Heart left ventricle (tissue), 16 donors: ENCODE data around the gene SUPT6H. TPM values are rescaled to one million over a fixed set of nuclear protein-coding genes. Genes with fewer than 3 reads are reported as not detected.

Experiments used
- ATAC-seq, 4 donors: fragments of 200-7000 bp; cut with Tn5 transposase; one replicate each; pipeline ENCODE4 v1.9.1; 2020 to 2022; ENCODE audit warnings: moderate library complexity in 4 of 4, mild to moderate bottlenecking in 3 of 4, moderate number of reproducible peaks in 1 of 4
- DNase-seq, 5 donors: peaks; one replicate each; pipeline ENCODE4 v3.0.0-alpha.2; 2020
- H3K27ac ChIP-seq, 12 donors: fragments of 200-600 bp; sonication (generic) in 4 of 12; one replicate each; pipeline versions ENCODE4 v1.5.0 to v1.8.0; 2016 to 2022; ENCODE audit warnings: mild to moderate bottlenecking in 2 of 12
- H3K27me3 ChIP-seq, 9 donors: fragments of 200-600 bp; sonication (generic) in 2 of 9; one replicate each; pipeline versions ENCODE4 v1.5.1 to v1.8.0; 2016 to 2022; ENCODE audit warnings: mild to moderate bottlenecking in 3 of 9
- H3K36me3 ChIP-seq, 9 donors: fragments of 200-600 bp; sonication (generic) in 2 of 9; one replicate each; pipeline versions ENCODE4 v1.5.0 to v1.8.0; 2018 to 2022; ENCODE audit warnings: mild to moderate bottlenecking in 2 of 9
- H3K4me1 ChIP-seq, 12 donors: fragments of 200-600 bp; sonication (generic) in 4 of 12; one replicate each; pipeline versions ENCODE4 v1.5.0 to v1.8.0; 2016 to 2022; ENCODE audit warnings: mild to moderate bottlenecking in 3 of 12
- H3K4me3 ChIP-seq, 12 donors: fragments of 200-600 bp; sonication (generic) in 4 of 12; one replicate each; pipeline versions ENCODE4 v1.5.0 to v1.8.0; 2017 to 2022; ENCODE audit warnings: mild to moderate bottlenecking in 9 of 12, moderate library complexity in 4 of 12
- H3K9me3 ChIP-seq, 12 donors: fragments of 200-600 bp; sonication (generic) in 4 of 12; one replicate each; pipeline versions ENCODE4 v1.5.0 to v1.8.0; 2016 to 2022; ENCODE audit warnings: mild to moderate bottlenecking in 1 of 12
- POLR2A ChIP-seq, 2 donors: fragments of 450-650 bp; IDR thresholded peaks; one replicate each; pipeline ENCODE4 v1.6.1; 2017; ENCODE audit warnings: antibody characterized with exemption in 2 of 2, mild to moderate bottlenecking in 2 of 2, moderate library complexity in 2 of 2
- WGBS, 4 donors: extraction: QIAGEN DNeasy Blood & Tissue Kit in 2 of 4; methylation state at CpG; one replicate each; pipeline versions ENCODE4 v1.1.5 to v1.1.7; 2013 to 2018; 5-methylcytosine and 5-hydroxymethylcytosine counted together
- intact Hi-C, 10 donors: fragments of 100-400 bp; cut with DNase I; formaldehyde crosslinking; loops; one replicate each; pipeline versions ENCODE4 v1.11.1 to v1.14.2; 2022
- polyA plus RNA-seq, 2 donors: library from polyadenylated mRNA; stranded (reverse); fragments of 200-250 nt; gene quantifications; one replicate each; pipeline ENCODE4 v1.2.3, GENCODE V29; 2013
- total RNA-seq, 9 donors: library from RNA; depleted of rRNA in 2 of 9; stranded (reverse); fragments of >200 nt in 2 of 9; fragmentation: NEBNext Ultra II Directional in 3 of 9; extraction: Animal tissue kit (Norgen Biotek cat#: 25700) in 3 of 9; gene quantifications; one replicate each; pipeline versions ENCODE4 v1.1.0 to v1.2.4, GENCODE V29; 2016 to 2023
- TF ChIP-seq, protein P1 (sequence below), 12 donors: fragments of 200-600 bp; sonication (generic) in 4 of 12; IDR thresholded peaks; one replicate each; pipeline versions ENCODE4 v1.5.0 to v1.8.0; 2018 to 2022; ENCODE audit warnings: antibody characterized with exemption in 12 of 12, mild to moderate bottlenecking in 5 of 12
- donor health status: ischemic (EF 13 %, LVEDD 7.1; RV severe dilation, severe dysfunction).
- donor health status: healthy with polysubstance abuse.
- donor health status: DM: no; HTN: yes; CAD: no.
- donor health status: DM: no; HTN: no; CAD: no.
- donor health status: ischemic (EF 25% LVEDD 6.9; RV normal size, moderate dysfunction).
- donor health status: ischemic (EF 25% LVEDD 5.7; RV mildly dilated, moderate dysfunction).
- donor health status: healthy.
- donor health status: DM: yes; HTN: yes; CAD: no.
- donor health status: ischemic (EF 35%, LVEDD 5.7; RV mildly dilated, moderate dysfunction).
- donor health status: nonischemic (EF 11% LVEDD 7.7; RV severe dilation, severe dysfunction).
- donor health status: DM: yes; HTN: yes; CAD: no.
- donor health status: PGD.
- donor health status: ischemic (EF 29% LVEDD 5.4; RV normal size, mild dysfunction).
- donor health status: nonischemic (EF 23%, LVEDD 6.1; RV moderate dilation, normal function).

The SUPT6H gene
- total and polyA plus RNA-seq, 11 donors: 31.7 to 91.6 (median 43.5) TPM

GRCh38 chr17:28737316-28737715 lies 75.3 kb downstream of the SUPT6H start:
- H3K9me3 ChIP-seq: no peaks in the 10 kb centered on the region
- 95 to 98% (median 96%) methylated on average over 6 to 12 of the region's 12 CpGs for WGBS, 4 donors
- H3K36me3 ChIP-seq: no peaks in the 10 kb centered on the region
- DNase-seq (peak in 1 of 5 donors; percentile 24), ATAC-seq (peak in 1 of 4 donors; percentile 12)
- no peak for TF ChIP-seq POLR2A (IDR thresholded peaks at IDR 0.05)
- TF ChIP-seq, protein P1, sequence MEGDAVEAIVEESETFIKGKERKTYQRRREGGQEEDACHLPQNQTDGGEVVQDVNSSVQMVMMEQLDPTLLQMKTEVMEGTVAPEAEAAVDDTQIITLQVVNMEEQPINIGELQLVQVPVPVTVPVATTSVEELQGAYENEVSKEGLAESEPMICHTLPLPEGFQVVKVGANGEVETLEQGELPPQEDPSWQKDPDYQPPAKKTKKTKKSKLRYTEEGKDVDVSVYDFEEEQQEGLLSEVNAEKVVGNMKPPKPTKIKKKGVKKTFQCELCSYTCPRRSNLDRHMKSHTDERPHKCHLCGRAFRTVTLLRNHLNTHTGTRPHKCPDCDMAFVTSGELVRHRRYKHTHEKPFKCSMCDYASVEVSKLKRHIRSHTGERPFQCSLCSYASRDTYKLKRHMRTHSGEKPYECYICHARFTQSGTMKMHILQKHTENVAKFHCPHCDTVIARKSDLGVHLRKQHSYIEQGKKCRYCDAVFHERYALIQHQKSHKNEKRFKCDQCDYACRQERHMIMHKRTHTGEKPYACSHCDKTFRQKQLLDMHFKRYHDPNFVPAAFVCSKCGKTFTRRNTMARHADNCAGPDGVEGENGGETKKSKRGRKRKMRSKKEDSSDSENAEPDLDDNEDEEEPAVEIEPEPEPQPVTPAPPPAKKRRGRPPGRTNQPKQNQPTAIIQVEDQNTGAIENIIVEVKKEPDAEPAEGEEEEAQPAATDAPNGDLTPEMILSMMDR (IDR thresholded peaks at IDR 0.05): no peak
- no peaks in the 10 kb centered on the region for H3K27me3 ChIP-seq
- intact Hi-C loops: no loop called here
- H3K4me3 ChIP-seq: no peak overlapping the region
- H3K4me1 ChIP-seq: peaks cover 0 to 8% (median 0%) of the 10 kb centered on the region in 12 donors
- no peak overlapping the region for H3K27ac ChIP-seq

DNA sequence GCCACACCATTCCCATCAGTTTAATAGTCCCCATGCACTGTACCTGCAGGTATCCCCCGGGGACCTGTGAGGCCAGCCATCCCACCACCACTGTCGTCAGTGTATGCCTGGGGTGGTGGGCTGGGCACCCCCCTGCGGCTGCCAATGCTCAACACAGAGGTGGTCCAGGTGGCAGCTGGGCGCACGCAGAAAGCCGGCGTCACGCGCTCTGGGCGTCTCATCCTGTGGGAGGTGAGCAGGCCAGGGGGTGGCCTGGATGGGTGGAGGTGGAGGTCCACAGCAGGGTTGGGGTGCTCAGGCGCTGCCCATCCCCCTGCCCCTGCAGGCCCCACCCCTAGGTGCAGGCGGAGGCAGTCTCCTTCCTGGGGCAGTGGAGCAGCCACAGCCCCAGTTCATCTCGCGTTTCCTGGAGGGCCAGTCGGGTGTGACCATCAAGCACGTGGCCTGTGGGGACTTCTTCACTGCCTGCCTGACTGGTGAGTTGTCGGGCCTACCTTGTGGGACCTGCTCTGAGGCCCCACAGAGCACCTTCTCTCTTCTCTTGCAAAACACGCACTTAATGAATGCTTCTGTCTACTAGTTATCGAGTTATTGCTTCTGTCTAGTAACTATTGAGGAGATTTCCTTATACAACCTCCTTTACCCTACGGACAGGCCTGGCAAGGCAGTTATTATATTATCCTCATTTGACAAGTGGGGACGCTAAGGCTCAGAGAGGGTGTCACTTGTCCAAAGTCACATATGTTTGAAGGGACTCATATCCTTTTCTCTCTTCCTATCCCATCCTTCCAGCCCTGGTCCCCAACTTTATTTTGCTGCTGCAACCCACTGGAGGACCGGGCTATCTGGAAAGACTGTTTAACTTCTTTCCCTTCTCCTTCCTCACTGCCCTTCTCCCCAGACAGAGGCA lies 76.0 kb downstream of the SUPT6H start:
- Histone ChIP-seq H3K4me1 (peaks cover 0 to 15% (median 2%) of the 10 kb centered on the region in 12 donors), H3K27me3 (no peaks in the 10 kb centered on the region), H3K4me3 (no peak overlapping the region), H3K27ac (no peak overlapping the region), H3K36me3 (no peaks in the 10 kb centered on the region), H3K9me3 (no peaks in the 10 kb centered on the region)
- DNase-seq (peak in 1 of 5 donors; percentile 23), ATAC-seq (no peak)
- intact Hi-C loops: no loop called here
- 87 to 89% (median 88%) methylated on average over 14 to 22 of the region's 22 CpGs for WGBS, 4 donors
- TF ChIP-seq, protein P1 (IDR thresholded peaks at IDR 0.05): no peak
- no peak for TF ChIP-seq POLR2A (IDR thresholded peaks at IDR 0.05)

DNA sequence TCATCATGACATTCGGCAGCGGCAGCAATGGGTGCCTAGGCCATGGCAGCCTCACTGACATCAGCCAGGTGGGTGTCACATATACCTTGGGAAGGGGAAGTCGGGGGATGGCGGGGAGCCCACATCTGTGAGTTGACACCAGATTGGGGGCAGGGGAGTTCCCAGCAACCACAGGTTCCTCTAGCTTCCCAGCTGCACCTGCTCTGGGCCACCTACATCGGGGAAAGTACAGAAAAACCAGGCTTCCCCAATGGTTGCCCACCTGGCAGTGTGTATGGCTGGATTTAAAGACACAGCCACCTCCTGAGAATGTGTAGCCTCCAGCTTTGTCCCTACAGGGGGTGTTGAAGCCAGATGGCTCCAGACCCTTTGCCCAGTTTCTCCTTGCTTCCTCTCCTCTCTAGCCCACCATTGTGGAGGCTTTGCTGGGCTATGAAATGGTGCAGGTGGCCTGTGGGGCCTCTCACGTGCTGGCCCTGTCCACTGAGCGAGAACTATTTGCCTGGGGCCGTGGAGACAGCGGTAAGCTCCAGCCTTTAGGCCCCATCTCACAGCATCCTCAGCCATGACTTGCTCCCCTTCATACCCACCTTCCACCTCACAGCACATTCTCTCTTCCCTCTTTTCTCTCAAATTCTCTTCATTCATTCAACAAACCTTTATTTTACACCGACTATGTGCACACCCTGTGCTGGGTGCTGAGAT lies 76.8 kb downstream of the SUPT6H start:
- no peak for ATAC-seq
- Histone ChIP-seq H3K4me1 (peaks cover 0 to 21% (median 7%) of the 10 kb centered on the region in 12 donors), H3K36me3 (no peaks in the 10 kb centered on the region), H3K9me3 (no peaks in the 10 kb centered on the region), H3K27me3 (no peaks in the 10 kb centered on the region), H3K27ac (no peak overlapping the region), H3K4me3 (no peak overlapping the region)
- TF ChIP-seq, protein P1 (IDR thresholded peaks at IDR 0.05): no peak
- TF ChIP-seq POLR2A (IDR thresholded peaks at IDR 0.05): no peak
- peak in 1 of 5 donors; percentile 7 for DNase-seq
- intact Hi-C loops: no loop called here
- WGBS, 4 donors: 88 to 92% (median 90%) methylated on average over 9 to 10 of the region's 10 CpGs
